ENCODE results near the gene AR. TPM values are rescaled to one million over a fixed set of nuclear protein-coding genes. Genes with fewer than 3 reads are reported as not detected.

The AR gene
- total and polyA plus RNA-seq, 2 donors: 4.8 to 25.1 TPM

DNA sequence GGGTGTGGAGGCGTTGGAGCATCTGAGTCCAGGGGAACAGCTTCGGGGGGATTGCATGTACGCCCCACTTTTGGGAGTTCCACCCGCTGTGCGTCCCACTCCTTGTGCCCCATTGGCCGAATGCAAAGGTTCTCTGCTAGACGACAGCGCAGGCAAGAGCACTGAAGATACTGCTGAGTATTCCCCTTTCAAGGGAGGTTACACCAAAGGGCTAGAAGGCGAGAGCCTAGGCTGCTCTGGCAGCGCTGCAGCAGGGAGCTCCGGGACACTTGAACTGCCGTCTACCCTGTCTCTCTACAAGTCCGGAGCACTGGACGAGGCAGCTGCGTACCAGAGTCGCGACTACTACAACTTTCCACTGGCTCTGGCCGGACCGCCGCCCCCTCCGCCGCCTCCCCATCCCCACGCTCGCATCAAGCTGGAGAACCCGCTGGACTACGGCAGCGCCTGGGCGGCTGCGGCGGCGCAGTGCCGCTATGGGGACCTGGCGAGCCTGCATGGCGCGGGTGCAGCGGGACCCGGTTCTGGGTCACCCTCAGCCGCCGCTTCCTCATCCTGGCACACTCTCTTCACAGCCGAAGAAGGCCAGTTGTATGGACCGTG is 2.2 kb downstream of the AR start:
- H3K36me3 ChIP-seq (ENCODE audit: insufficient read depth): no peaks in the 10 kb centered on the region
- 1% methylated on average over 39 of the region's 41 CpGs for WGBS
- no peak overlapping the region for H3K27ac ChIP-seq (ENCODE audit: low read depth)
- no peak for DNase-seq (ENCODE audit: extremely low spot score)
- peak overlapping the region; percentile 60 for H3K4me3 ChIP-seq (ENCODE audit: low read depth, low read length)
- H3K4me1 ChIP-seq (ENCODE audit: insufficient read depth): no peaks in the 10 kb centered on the region

DNA sequence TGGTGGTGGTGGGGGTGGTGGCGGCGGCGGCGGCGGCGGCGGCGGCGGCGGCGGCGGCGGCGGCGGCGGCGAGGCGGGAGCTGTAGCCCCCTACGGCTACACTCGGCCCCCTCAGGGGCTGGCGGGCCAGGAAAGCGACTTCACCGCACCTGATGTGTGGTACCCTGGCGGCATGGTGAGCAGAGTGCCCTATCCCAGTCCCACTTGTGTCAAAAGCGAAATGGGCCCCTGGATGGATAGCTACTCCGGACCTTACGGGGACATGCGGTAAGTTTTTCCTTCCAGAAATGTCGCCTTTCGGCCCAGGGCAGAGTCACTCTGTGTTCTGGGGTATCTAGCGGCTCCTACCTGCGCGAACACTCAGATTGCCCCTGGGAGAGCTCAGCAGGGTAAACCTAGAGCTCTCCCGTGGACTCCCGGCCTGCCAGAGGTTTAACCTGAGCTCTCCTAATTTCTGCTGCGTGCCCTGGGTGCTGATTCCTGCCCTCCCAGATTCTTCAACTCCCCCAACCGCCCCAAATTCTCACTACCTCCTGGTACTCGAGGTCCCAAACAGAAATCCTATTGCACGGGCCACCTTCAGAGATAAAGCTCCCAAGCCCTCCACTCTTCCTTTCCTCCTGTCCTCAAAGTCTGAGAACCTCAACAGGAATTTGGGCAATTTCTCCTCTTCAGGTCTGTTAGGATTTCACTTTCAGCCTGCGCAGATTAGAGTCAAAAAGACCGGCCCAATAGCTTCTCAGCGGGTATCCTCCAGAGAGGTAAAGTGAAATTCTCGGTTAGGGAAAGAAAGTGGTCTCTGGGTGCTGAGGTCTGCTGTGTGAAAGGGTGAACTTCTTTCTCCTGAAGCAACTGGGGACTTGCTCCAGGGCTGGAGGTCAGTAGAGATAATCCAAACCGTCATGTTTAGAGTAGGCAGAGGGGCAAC is 2.9 kb downstream of the AR start:
- peak overlapping the region; percentile 60 for H3K4me3 ChIP-seq (ENCODE audit: low read depth, low read length)
- DNase-seq (ENCODE audit: extremely low spot score): no peak

DNA sequence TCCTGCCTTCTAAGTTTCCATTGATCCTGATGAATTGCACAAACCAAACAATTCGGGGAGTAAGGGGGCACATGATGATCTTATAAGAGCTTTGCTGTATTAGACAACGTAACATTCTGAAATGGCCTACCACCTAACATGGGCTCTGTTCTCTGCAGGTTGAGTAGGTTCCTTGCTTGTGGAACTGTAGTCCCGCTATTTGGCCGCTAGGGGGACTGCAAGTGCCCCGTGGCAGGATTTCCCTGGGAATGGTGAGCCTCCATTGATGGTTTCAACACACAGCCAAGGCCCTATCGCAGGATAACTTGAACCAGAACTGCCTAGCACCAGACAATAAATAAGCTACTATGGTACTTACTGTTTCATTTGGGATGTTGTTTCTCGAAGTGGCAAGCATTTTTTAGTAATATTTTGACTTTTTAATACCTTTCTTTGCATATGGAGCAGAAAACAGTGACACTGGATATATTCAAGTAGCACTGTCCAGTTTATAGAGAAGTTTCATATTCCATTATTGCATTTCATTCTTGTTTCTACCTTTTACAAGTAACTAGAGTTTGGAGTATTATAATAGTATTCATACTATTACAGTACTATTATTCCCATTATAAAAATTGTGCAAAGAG is 11.9 kb downstream of the AR start:
- Histone ChIP-seq H3K27ac (ENCODE audit: low read depth) (no peak overlapping the region), H3K36me3 (ENCODE audit: insufficient read depth) (no peaks in the 10 kb centered on the region), H3K4me3 (ENCODE audit: low read depth, low read length) (no peak overlapping the region), H3K4me1 (ENCODE audit: insufficient read depth) (no peaks in the 10 kb centered on the region)
- WGBS: 52% methylated on average over 7 of the region's 7 CpGs
- DNase-seq (ENCODE audit: extremely low spot score): no peak

More for the DNA sequence above, 2.9 kb downstream of the AR start:
- WGBS: 17% methylated on average over 36 of the region's 44 CpGs
- H3K27ac ChIP-seq (ENCODE audit: low read depth): peak overlapping the region; percentile 38
- H3K4me1 ChIP-seq (ENCODE audit: insufficient read depth): no peaks in the 10 kb centered on the region
- no peaks in the 10 kb centered on the region for H3K36me3 ChIP-seq (ENCODE audit: insufficient read depth)

DNA sequence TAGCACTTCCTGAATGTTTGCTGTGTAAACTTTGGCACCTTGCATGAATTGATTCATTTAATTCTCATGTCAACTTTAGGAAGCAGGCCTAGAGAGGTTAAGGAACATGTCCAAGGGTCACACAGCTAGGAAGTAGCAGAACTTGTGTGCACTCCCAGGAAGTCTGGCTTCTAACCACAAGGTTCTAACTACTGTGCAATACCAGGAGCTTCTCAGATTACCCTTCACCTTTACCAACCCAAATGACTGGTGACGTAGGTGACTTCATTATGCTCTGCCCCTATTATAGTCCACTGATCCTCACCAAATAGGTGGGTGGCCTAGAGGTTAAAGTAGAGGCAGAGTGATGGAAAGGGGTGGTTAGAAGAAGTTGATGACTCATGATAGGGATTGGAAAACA is 14.4 kb downstream of the AR start:
- no peak overlapping the region for H3K27ac ChIP-seq (ENCODE audit: low read depth)
- no peaks in the 10 kb centered on the region for H3K36me3 ChIP-seq (ENCODE audit: insufficient read depth)
- no peaks in the 10 kb centered on the region for H3K4me1 ChIP-seq (ENCODE audit: insufficient read depth)
- DNase-seq (ENCODE audit: extremely low spot score): no peak
- WGBS: 91% methylated on average over 1 of the region's 1 CpG
- no peak overlapping the region for H3K4me3 ChIP-seq (ENCODE audit: low read depth, low read length)

DNA sequence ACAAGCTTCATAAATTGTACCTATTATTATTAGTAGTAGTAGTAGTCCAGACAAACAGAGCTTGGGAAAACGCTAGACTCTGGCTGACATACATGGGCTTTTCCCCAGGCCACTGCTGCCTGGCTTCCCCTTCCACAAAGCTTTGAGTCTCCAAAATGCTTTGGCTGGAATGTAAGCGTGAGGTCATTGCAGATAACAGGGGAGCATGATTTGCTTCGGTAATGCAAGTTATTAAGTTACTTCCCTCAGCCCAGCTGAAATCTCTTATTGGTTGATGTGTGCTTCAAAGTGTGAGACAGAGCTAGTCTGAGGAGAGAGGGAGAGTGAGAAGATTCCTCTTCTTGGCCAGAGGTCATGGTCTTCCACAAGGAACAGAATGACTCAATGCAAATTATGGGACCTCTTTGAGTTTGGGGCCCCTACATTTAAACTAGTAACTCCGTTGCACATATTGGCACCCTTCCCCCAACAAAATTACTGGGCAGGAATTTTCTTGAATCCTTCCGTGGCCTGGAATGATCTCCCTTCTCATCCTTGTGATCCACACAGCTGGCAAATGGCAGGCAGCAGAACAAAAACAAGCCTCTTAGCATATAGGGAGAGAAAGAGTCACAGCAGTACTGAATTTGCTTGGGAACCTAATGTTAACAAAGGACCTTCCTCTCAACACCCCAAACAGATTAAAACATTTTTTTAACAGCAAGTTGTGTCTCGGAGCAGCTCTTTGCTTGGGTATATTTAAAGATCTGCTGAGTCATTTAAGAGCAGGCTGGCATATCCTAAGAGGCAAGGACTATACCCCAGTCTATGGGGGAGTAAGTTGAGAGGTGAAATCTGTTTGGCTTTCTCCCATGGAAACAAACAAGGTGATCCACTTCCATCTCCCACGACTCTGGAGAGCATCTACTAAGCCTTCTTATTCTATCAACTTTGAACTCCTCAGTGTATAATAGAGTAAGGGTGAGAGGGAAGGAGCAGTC is 19.9 kb downstream of the AR start:
- DNase-seq (ENCODE audit: extremely low spot score): no peak
- no peak overlapping the region for H3K27ac ChIP-seq (ENCODE audit: low read depth)
- H3K36me3 ChIP-seq (ENCODE audit: insufficient read depth): no peaks in the 10 kb centered on the region
- H3K4me3 ChIP-seq (ENCODE audit: low read depth, low read length): no peak overlapping the region
- no peaks in the 10 kb centered on the region for H3K4me1 ChIP-seq (ENCODE audit: insufficient read depth)
- 29% methylated on average over 7 of the region's 7 CpGs for WGBS

DNA sequence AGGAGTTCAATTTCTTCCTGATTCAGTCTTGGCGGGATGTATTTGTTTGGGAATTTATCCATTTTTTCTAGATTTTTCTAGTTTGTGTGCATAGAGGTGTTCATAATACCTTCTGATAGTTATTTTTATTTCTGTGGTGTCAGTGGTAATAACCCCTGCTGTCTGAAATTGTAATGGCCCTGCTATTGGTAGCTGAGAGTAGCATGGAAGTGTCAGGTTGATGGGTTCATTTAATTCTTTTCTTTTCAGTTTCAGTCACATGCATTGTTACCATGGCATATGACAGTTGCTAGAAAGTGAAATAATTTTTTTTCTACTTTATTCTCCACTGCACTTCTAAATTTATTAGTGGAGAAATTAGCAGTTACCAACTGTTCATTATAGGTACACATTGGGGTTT is 20.7 kb downstream of the AR start:
- WGBS: 100% methylated on average over 1 of the region's 1 CpG
- no peaks in the 10 kb centered on the region for H3K4me1 ChIP-seq (ENCODE audit: insufficient read depth)
- H3K36me3 ChIP-seq (ENCODE audit: insufficient read depth): no peaks in the 10 kb centered on the region
- H3K27ac ChIP-seq (ENCODE audit: low read depth): no peak overlapping the region
- no peak for DNase-seq (ENCODE audit: extremely low spot score)
- no peak overlapping the region for H3K4me3 ChIP-seq (ENCODE audit: low read depth, low read length)

DNA sequence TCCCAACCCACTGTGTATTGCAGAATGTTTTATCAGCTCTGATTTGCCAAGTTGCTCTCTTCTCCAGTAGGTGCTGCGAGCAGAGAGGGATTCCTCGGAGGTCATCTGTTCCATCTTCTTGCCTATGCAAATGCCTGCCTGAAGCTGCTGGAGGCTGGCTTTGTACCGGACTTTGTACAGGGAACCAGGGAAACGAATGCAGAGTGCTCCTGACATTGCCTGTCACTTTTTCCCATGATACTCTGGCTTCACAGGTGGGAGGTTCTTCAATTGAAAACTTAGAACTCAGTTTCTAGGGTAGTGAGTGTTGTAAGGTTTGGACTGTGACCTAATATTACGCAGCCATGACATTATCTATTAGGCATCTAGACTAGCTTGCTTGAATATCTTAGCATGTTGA is 24.9 kb downstream of the AR start:
- Histone ChIP-seq H3K36me3 (ENCODE audit: insufficient read depth) (no peaks in the 10 kb centered on the region), H3K27ac (ENCODE audit: low read depth) (no peak overlapping the region), H3K4me3 (ENCODE audit: low read depth, low read length) (no peak overlapping the region), H3K4me1 (ENCODE audit: insufficient read depth) (no peaks in the 10 kb centered on the region)
- 58% methylated on average over 5 of the region's 5 CpGs for WGBS
- DNase-seq (ENCODE audit: extremely low spot score): no peak

DNA sequence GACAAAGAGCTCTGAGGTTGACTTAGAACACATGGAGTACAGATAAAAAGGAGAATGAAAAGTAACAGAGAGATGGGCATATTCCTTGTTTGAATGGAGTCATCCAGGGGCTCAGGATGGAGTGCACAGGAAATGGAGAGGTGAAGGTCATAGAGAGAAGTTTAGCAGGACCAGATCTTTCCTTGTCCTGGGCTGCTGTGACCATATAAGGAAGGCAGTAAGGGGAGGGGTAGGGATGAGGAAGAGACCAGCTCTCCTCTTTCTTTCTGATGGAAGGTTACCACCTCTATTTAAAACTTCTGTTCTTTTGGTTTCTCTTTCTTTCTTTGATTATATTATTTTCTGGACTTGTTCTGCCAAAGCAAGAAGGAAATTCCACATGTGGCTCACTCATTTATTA is 27.0 kb downstream of the AR start:
- no peak overlapping the region for H3K4me3 ChIP-seq (ENCODE audit: low read depth, low read length)
- no peak overlapping the region for H3K27ac ChIP-seq (ENCODE audit: low read depth)
- H3K36me3 ChIP-seq (ENCODE audit: insufficient read depth): no peaks in the 10 kb centered on the region
- no peaks in the 10 kb centered on the region for H3K4me1 ChIP-seq (ENCODE audit: insufficient read depth)
- DNase-seq (ENCODE audit: extremely low spot score): no peak

DNA sequence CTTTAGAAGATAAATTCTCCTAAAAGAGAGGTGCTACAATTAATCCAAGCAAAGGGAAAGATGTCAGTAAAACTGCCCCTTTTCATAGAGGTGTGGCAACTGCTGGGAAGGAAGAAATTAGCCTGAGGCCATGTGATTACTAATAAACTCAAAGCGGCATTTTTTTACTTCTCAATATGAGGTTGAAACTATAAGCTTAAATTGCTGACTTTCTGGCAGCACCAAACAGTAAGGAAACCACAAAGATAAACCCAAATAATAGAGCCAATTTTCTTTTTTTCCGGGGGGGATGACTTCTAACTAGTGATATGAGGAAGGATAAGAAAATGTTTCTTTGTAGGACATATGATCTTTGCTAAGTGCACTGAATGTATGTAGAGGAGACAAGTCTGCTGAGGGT is 30.9 kb downstream of the AR start:
- H3K4me1 ChIP-seq (ENCODE audit: insufficient read depth): no peaks in the 10 kb centered on the region
- H3K4me3 ChIP-seq (ENCODE audit: low read depth, low read length): no peak overlapping the region
- no peak for DNase-seq (ENCODE audit: extremely low spot score)
- H3K27ac ChIP-seq (ENCODE audit: low read depth): no peak overlapping the region
- no peaks in the 10 kb centered on the region for H3K36me3 ChIP-seq (ENCODE audit: insufficient read depth)
- 43% methylated on average over 2 of the region's 2 CpGs for WGBS

DNA sequence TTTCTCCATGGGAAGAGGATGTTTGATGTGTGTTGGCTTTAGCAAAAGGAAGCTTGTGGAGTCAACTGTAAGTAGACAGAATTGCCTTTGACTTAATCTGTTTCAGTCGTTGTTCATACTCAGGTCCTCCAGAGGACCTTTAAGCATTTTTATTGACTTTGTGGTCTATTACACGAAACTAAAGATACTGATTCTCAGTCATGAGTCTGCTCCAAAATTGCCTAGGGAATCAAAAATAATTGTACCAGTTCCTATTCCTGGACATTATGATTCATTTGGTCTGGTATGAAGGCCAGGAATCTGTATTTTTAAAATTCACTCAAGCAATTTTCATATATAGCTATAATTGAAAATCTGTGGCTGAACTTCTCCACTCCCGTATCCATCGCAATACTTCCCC is 38.6 kb downstream of the AR start:
- Histone ChIP-seq H3K27ac (ENCODE audit: low read depth) (no peak overlapping the region), H3K4me3 (ENCODE audit: low read depth, low read length) (no peak overlapping the region), H3K4me1 (ENCODE audit: insufficient read depth) (no peaks in the 10 kb centered on the region), H3K36me3 (ENCODE audit: insufficient read depth) (no peaks in the 10 kb centered on the region)
- no peak for DNase-seq (ENCODE audit: extremely low spot score)
- 87% methylated on average over 4 of the region's 4 CpGs for WGBS

DNA sequence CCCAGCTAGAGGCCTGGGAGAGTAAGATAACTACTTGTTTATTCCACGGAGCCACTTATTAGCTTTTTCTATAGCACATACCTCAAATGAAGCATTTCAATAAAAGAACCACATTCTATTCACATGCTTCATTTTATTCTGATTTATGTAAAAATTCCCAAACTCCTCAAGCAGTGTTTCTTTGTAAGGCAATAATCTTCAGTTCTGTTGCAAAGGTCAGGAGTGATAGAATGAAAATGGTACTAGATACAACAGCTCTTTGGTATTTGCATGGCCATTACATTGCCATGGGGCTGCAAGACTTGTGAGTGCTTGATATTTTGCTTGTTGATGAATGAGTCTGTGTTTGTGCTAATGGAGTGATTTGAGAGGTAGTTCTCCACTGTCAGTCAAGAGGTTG is 39.4 kb downstream of the AR start:
- H3K36me3 ChIP-seq (ENCODE audit: insufficient read depth): no peaks in the 10 kb centered on the region
- no peak for DNase-seq (ENCODE audit: extremely low spot score)
- H3K4me3 ChIP-seq (ENCODE audit: low read depth, low read length): no peak overlapping the region
- no peaks in the 10 kb centered on the region for H3K4me1 ChIP-seq (ENCODE audit: insufficient read depth)
- WGBS: 80% methylated on average over 1 of the region's 1 CpG
- no peak overlapping the region for H3K27ac ChIP-seq (ENCODE audit: low read depth)

DNA sequence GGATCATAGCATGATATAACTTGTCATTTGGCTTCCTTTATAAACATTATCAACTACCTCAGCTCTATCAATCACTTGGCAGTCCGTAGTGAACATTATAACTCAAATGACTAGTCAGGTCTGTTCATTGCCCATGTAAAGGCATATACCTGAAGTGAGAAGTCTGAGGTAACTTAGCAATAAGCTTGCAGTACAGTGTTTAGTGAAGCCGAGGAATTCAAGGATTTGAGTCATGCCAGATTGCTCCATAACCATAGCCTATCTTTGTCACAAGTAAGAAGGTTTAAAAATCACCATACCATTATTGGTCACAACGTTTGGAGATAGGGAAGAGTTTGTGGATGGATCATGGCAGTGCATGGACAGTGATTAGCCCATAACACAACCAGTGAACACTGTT is 41.6 kb downstream of the AR start:
- H3K36me3 ChIP-seq (ENCODE audit: insufficient read depth): no peaks in the 10 kb centered on the region
- WGBS: 86% methylated on average over 3 of the region's 3 CpGs
- DNase-seq (ENCODE audit: extremely low spot score): no peak

DNA sequence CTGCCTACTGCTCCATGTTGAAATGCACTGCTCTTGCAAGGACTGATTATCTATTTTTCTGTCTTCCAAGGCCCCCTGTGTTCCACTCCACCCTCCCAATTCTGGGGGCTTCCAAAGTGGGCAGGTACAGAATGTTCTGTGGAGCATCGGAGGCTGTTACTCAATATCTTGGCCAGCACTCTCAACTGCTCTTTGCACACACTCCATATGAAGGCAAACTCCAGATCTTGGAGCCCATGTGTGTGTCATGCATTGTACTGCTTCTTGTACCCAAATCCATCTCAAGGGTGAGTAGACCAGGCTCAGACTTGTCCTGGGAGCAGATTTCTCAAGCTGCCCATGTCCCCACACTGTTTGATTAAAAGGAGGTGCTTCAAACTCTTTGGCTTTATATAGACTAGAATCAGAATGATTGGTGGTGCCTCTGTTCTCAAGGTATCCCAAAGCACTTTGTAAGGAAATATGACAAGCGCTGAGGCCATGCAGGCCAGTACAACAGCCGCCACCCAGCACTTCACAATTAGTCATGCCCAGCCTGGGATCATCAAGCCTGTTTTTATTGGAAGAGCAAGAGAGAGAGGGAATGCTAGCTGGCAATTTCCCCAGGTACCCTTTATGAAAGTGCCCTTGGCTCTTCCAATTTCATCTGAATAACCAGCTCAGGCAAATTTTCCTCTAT is 44.3 kb downstream of the AR start:
- 91% methylated on average over 3 of the region's 3 CpGs for WGBS
- H3K4me1 ChIP-seq (ENCODE audit: insufficient read depth): no peaks in the 10 kb centered on the region
- no peaks in the 10 kb centered on the region for H3K36me3 ChIP-seq (ENCODE audit: insufficient read depth)
- H3K27ac ChIP-seq (ENCODE audit: low read depth): no peak overlapping the region
- no peak for DNase-seq (ENCODE audit: extremely low spot score)
- no peak overlapping the region for H3K4me3 ChIP-seq (ENCODE audit: low read depth, low read length)

More for the DNA sequence above, 41.6 kb downstream of the AR start:
- Histone ChIP-seq H3K4me3 (ENCODE audit: low read depth, low read length) (no peak overlapping the region), H3K27ac (ENCODE audit: low read depth) (no peak overlapping the region), H3K4me1 (ENCODE audit: insufficient read depth) (no peaks in the 10 kb centered on the region)

Data from urinary bladder (tissue), 4 donors.